Body of pancreas (tissue), 4 donors: ENCODE results near the gene TMEM63A. TPM values are rescaled to one million over a fixed set of nuclear protein-coding genes. Genes with fewer than 3 reads are reported as not detected.

ENCODE experiments used
- ATAC-seq: fragments of 150-250 bp; one replicate; pipeline ENCODE4 v1.9.1; 2016
- DNase-seq, 4 donors: peaks; one replicate each; pipeline ENCODE4 v3.0.0-alpha.2; 2019
- H3K27ac ChIP-seq, 4 donors: fragments of 200-600 bp; sonication (generic); 1 replicate in 3 of 4; 2 replicates in 1 of 4; pipeline versions ENCODE4 v1.5.1 to v1.6.1; 2016 to 2019; ENCODE audit warnings: mild to moderate bottlenecking in 1 of 4, mixed read lengths in 1 of 4, moderate library complexity in 1 of 4
- H3K27me3 ChIP-seq, 2 donors: fragments of 200-600 bp; sonication (generic); one replicate each; pipeline ENCODE4 v1.6.0; 2016; ENCODE audit warnings: mild to moderate bottlenecking in 1 of 2
- H3K36me3 ChIP-seq, 2 donors: fragments of 200-600 bp; sonication (generic); replicated peaks in 1 of 2; 2 replicates each; pipeline ENCODE4 v1.5.1; 2016; ENCODE audit warnings: low read depth in 2 of 2; ENCODE audit not compliant: insufficient read depth in 1 of 2
- H3K4me1 ChIP-seq: fragments of 200-600 bp; sonication (generic); one replicate; pipeline ENCODE4 v1.6.0; 2016
- H3K4me3 ChIP-seq, 2 donors: fragments of 200-600 bp; sonication (generic); 1 replicate in 1 of 2; 2 replicates in 1 of 2; pipeline ENCODE4 v1.5.1; 2016 to 2019
- H3K9me3 ChIP-seq, 3 donors: fragments of 200-600 bp; sonication (generic); 1 replicate in 2 of 3; 2 replicates in 1 of 3; pipeline ENCODE4 v1.5.1; 2016
- CTCF ChIP-seq, 7 experiments: fragments of 450-650 bp in 4 of 7; fragments of 200-600 bp in 3 of 7; sonication (generic) in 3 of 7; IDR thresholded peaks; one replicate each; pipeline ENCODE4 v1.5.1; 2016 to 2019; ENCODE audit warnings: antibody characterized with exemption in 7 of 7
- POLR2A ChIP-seq, 3 donors: fragments of 450-650 bp; IDR thresholded peaks; one replicate each; pipeline ENCODE4 v1.6.1; 2016; ENCODE audit warnings: antibody characterized with exemption in 3 of 3, mild to moderate bottlenecking in 2 of 3
- WGBS, 2 donors: methylation state at CpG; one replicate each; pipeline ENCODE4 v1.1.5; 2017; 5-methylcytosine and 5-hydroxymethylcytosine counted together
- intact Hi-C: fragments of 100-400 bp; cut with DNase I; formaldehyde crosslinking; loops from one replicate; pipeline ENCODE4 v1.15.1; 2023
- total RNA-seq, 2 donors: library from RNA; depleted of rRNA; stranded (reverse); fragments of >200 nt; gene quantifications; one replicate each; pipeline ENCODE4 v1.1.0, GENCODE V29; 2016

The TMEM63A gene
- total RNA-seq, 2 donors from 2014 or later = 129 to 217 TPM

- ATAC-seq = peak; percentile 72
- Histone ChIP-seq H3K27ac (peak overlapping the region in 3 of 4 donors; percentile 34 to 75 (median 52)), H3K27me3 (no peaks in the 10 kb centered on the region), H3K4me1 (peaks cover 25% of the 10 kb centered on the region), H3K4me3 (no peak overlapping the region), H3K36me3 (peaks cover 12 to 15% of the 10 kb centered on the region in 2 donors), H3K9me3 (no peaks in the 10 kb centered on the region)
- peak; percentile 50 to 71 (median 64) for DNase-seq
- intact Hi-C loops = no loop called here
- no peak for TF ChIP-seq CTCF (IDR thresholded peaks at IDR 0.05)
- TF ChIP-seq POLR2A (IDR thresholded peaks at IDR 0.05) = no peak
- WGBS, 2 donors = 52 to 61% methylated on average over 6 to 7 of the region's 7 CpGs
Measured at GRCh38 chr1:225834417-225835329, 47.5 kb downstream of the TMEM63A start.

GRCh38 chr1:225830841-225831240 is 51.3 kb downstream of the TMEM63A start:
- intact Hi-C loops = no loop called here
- Histone ChIP-seq H3K4me1 (peaks cover 51% of the 10 kb centered on the region), H3K36me3 (peaks cover 10 to 12% of the 10 kb centered on the region in 2 donors), H3K4me3 (no peak overlapping the region), H3K27me3 (no peaks in the 10 kb centered on the region), H3K27ac (no peak overlapping the region), H3K9me3 (no peaks in the 10 kb centered on the region)
- no peak for TF ChIP-seq CTCF (IDR thresholded peaks at IDR 0.05)
- TF ChIP-seq POLR2A (IDR thresholded peaks at IDR 0.05) = no peak
- WGBS, 2 donors = 89 to 92% methylated on average over 6 of the region's 6 CpGs
- DNase-seq (no peak), ATAC-seq (no peak)

DNA sequence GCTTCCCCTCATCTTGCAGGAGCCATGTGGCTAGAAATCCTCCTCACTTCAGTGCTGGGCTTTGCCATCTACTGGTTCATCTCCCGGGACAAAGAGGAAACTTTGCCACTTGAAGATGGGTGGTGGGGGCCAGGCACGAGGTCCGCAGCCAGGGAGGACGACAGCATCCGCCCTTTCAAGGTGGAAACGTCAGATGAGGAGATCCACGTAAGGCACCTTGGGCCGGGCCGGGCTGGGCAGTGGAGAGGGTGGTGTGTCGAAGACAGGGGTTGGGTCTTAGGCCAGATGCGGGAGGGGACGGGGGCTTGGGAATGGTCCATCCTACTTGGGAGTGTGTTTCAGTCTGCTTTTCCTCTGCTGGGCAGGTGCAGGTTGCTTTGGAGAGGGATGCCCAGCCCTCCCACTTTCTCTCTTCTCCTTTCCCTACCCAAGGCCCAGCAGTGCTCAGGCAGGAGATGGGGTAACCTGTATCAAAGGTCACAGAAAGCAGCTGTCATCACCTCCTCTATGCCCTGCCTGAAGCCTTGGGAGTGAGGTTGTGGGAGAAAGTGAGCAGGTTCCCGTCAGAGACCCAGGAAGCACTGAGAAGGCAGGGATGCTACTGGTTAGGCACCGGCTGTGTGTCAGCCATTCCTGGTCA is 53.4 kb downstream of the TMEM63A start:
- intact Hi-C loops = no loop called here
- Histone ChIP-seq H3K9me3 (no peaks in the 10 kb centered on the region), H3K4me1 (peaks cover 52% of the 10 kb centered on the region), H3K27me3 (no peaks in the 10 kb centered on the region), H3K4me3 (no peak overlapping the region), H3K27ac (peak overlapping the region in 3 of 4 donors; percentile 11 to 88 (median 17)), H3K36me3 (peaks cover 10 to 12% of the 10 kb centered on the region in 2 donors)
- no peak for DNase-seq
- 86 to 90% methylated on average over 12 to 14 of the region's 14 CpGs for WGBS, 2 donors
- TF ChIP-seq CTCF (IDR thresholded peaks at IDR 0.05) (no peak), POLR2A (IDR thresholded peaks at IDR 0.05) (no peak)
- no peak for ATAC-seq

DNA sequence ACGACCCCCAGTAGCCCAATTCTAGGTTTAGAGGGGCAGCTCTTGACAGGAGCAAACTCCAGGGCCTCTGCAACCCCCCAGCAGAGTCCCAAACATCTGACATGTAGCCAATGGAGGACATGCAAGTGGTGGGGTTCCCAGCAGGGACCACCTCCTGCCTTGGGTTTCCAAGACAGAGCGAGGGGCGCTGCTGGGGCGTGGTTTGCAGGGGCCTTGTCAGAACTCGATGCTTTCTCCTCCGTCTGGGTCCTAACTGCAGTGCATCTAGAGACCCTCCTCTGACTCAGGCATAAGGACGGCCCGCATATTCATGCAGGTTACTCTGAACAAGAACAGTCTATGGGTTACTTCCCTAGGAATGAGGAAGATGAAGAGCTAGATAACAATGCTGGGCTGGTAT is 55.1 kb downstream of the TMEM63A start:
- peaks cover 4 to 7% of the 10 kb centered on the region in 2 donors for H3K36me3 ChIP-seq
- peaks cover 70% of the 10 kb centered on the region for H3K4me1 ChIP-seq
- intact Hi-C loops = no loop called here
- no peak for DNase-seq
- TF ChIP-seq CTCF (IDR thresholded peaks at IDR 0.05) (no peak), POLR2A (IDR thresholded peaks at IDR 0.05) (no peak)
- H3K27ac ChIP-seq = peak overlapping the region; percentile 52 to 88 (median 84)
- H3K4me3 ChIP-seq = no peak overlapping the region
- 38 to 44% methylated on average over 4 to 8 of the region's 8 CpGs for WGBS, 2 donors
- no peaks in the 10 kb centered on the region for H3K27me3 ChIP-seq
- no peak for ATAC-seq
- H3K9me3 ChIP-seq = no peaks in the 10 kb centered on the region
